GOT3 (cell line): ENCODE measurements around the gene CCDC190.
"Not testable (repeated sequence)": the region's sequence is repeated elsewhere in the genome, so short reads cannot be mapped to it uniquely, and the experiment has no call there.

Experiments used
- DNase-seq: peaks from one replicate; lab custom pipeline; 2025; ENCODE audit warnings: mixed read lengths; lab: John Stamatoyannopoulos, UW

The CCDC190 gene

GRCh38 chr1:162832470-162832869, 28.5 kb downstream of the CCDC190 start:
- no peak for DNase-seq

DNA sequence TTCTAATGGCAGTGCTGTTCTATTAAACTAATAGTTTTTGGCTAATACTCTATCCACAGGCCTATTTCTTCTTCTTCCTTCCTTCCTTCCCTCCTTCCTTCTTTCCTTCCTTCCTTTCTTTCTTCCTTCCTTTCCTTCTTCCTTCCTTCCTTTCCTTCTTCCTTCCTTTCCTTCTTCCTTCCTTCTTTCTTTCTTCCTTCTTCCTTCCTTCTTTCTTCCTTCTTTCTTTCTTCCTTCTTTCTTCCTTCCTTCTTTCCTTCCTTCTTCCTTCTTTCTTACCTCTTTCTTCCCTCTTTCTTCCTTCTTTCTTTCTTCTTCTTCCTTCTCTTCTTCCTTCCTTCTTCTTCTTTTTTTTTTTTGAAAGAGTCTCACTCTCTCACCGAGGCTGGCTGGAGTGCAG, 31.7 kb downstream of the CCDC190 start:
- no peak for DNase-seq

GRCh38 chr1:162823771-162824525, 37.0 kb downstream of the CCDC190 start:
- no peak for DNase-seq

- DNase-seq = no peak
Observed at GRCh38 chr1:162823231-162823630, 37.7 kb downstream of the CCDC190 start.

- DNase-seq = no peak
Observed at GRCh38 chr1:162822391-162823200, 38.4 kb downstream of the CCDC190 start.

DNA sequence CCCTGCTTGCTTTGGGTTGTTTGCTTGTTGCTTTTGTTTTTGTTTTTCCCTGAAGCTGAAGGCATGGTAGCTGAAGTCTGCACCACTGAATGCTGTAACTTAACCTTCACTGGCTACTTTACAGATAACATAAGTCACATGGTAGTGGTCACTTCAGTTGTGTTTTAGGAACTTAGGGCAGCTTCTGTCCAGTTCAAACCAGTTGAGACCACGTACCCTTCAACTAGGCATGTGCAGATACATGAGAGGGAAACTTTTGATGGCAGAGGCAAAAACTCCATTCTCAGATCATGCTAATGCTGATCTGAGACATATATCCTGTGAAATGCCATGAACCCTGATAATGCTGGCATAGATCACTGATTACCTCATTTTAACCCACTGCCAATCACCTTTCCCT, 42.3 kb downstream of the CCDC190 start:
- DNase-seq = not testable (repeated sequence)

GRCh38 chr1:162818136-162818535, 42.8 kb downstream of the CCDC190 start:
- not testable (repeated sequence) for DNase-seq

DNA sequence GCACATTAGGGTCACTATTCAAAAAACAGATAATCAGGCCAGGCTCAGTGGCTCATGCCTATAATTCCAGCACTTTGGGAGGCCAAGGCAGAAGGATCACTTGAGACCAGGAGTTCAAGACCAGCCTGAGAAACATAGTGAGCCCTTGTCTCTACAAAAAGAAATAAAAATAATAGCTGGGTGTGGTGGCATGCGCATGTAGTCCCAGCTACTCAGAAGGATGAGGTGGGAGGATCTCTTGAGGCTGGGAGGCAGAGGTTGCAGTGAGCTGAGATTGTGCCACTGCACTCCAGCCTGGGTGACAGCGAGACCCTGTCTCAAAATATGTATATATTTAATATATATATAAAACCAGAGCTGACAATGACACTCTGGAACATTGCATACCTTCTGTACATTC, 48.6 kb downstream of the CCDC190 start:
- DNase-seq = not testable (repeated sequence)

DNA sequence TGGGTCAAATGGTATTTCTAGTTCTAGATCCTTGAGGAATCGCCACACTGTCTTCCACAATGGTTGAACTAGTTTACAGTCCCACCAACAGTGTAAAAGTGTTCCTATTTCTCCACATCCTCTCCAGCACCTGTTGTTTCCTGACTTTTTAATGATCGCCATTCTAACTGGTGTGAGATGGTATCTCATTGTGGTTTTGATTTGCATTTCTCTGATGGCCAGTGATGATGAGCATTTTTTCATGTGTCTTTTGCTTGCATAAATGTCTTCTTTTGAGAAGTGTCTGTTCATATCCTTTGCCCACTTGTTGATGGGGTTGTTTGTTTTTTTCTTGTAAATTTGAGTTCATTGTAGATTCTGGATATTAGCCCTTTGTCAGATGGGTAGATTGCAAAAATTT, 53.5 kb downstream of the CCDC190 start:
- not testable (repeated sequence) for DNase-seq
